ENCODE data around the gene STARD10.

STARD10 gene

GRCh38 chr11:72742513-72743320 is 51.1 kb downstream of the STARD10 start:
- DNase-seq (ENCODE audit: low read depth) = no peak
- no peak overlapping the region for H3K4me3 ChIP-seq (ENCODE audit: low read depth, low read length)
- TF ChIP-seq CTCF (IDR thresholded peaks at IDR 0.05; ENCODE audit: low read depth, low read length, missing control alignments) = no peak

DNA sequence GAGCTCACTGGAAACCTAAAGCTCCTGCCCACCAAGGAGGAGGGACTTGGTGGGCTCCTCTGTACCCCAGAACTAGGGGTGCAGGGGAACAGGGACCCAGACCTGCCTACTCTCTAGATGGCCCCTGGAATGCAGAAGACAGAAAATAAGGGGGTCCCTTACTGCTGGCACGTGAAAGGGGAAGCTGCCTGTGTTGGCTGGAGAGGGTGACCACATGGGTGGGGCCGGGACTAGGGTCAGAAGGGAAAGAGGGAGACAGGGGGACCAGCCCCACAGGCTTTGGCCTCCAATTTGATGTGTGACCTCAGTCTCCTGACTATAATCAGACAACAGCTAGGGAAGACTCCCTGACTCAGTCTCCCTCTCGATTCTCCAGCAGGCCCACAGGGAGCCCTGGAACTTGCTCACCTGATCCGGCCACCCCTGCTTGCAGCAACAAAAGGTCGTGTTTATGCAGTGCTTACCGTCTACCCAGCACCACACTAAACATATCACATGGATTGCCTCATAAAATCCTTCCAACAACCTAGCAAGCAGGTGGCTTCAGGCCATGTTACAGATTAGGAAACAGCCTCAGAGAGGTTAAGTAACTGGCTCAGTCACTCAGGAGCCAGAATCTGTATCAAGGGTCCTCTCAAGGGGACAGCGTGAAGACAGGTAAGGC is 51.9 kb downstream of the STARD10 start:
- TF ChIP-seq CTCF (IDR thresholded peaks at IDR 0.05; ENCODE audit: low read depth, low read length, missing control alignments) = no peak
- no peak for DNase-seq (ENCODE audit: low read depth)
- H3K4me3 ChIP-seq (ENCODE audit: low read depth, low read length) = no peak overlapping the region

GRCh38 chr11:72741429-72741833 is 52.4 kb downstream of the STARD10 start:
- no peak overlapping the region; the same call in 1 of the 2 replicates for H3K4me3 ChIP-seq (ENCODE audit: low read depth, low read length)
- TF ChIP-seq CTCF (IDR thresholded peaks at IDR 0.05; ENCODE audit: low read depth, low read length, missing control alignments) = peak; percentile 3
- no peak for DNase-seq (ENCODE audit: low read depth)

DNA sequence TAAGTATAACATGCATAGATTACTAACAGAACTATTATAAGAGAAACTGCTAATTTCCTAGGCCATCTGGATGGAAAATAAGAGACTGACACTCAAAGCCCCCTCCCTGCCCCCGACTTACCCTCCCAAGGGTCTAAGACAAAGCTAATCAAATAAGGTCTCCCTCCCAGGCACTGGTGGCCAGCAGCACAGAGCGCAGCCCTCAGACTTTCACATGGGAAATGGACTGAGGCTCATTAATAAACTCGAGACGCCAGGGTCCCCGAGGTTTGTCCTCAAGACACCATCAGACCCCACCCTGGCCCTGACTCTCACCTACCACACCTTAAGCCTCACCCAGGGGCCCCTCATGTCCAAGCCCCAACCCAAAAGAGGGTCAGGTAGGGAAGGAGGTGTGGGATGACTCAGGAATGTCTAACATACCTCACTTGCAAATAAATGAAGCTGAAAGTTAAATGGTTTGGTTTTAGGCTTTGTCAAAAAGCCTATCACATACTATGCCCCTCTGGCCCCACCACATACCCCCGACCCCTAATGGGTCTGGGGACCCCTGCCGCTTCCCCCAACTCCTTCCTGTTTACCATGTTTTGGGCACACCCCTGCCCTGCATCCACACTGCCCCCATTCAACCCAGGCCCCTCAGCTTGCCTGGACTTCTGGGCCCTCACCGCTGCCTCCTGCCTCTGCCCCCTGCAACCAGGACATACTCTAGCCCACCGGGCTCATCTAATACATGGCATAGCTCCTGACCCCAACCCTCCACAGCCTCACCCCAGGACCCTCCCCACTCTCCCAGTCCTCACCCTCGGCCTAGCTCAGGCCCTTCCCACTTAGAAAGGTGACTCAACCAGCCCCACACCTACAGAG is 53.1 kb downstream of the STARD10 start:
- H3K4me3 ChIP-seq (ENCODE audit: low read depth, low read length) = no peak overlapping the region; the same call in 1 of the 2 replicates

GRCh38 chr11:72740060-72740424 is 53.8 kb downstream of the STARD10 start:
- H3K4me3 ChIP-seq (ENCODE audit: low read depth, low read length) = no peak overlapping the region; the same call in 1 of the 2 replicates
- DNase-seq (ENCODE audit: low read depth) = no peak
- TF ChIP-seq CTCF (IDR thresholded peaks at IDR 0.05; ENCODE audit: low read depth, low read length, missing control alignments) = no peak

More for the DNA sequence above, 53.1 kb downstream of the STARD10 start:
- DNase-seq (ENCODE audit: low read depth) = no peak
- no peak for TF ChIP-seq CTCF (IDR thresholded peaks at IDR 0.05; ENCODE audit: low read depth, low read length, missing control alignments)

- no peak for DNase-seq (ENCODE audit: low read depth)
- TF ChIP-seq CTCF (IDR thresholded peaks at IDR 0.05; ENCODE audit: low read depth, low read length, missing control alignments) = no peak
- peak overlapping the region; percentile 31 for H3K4me3 ChIP-seq (ENCODE audit: low read depth, low read length)
Observed at GRCh38 chr11:72739240-72740059, 54.4 kb downstream of the STARD10 start.
